Nephron progenitor cell (in vitro differentiated cells): ENCODE results near the gene CSNK1A1L.

ENCODE experiments used
- DNase-seq: peaks from one replicate; pipeline ENCODE4 v3.0.0; 2021
- H3K27ac Mint-ChIP-seq: 2 replicates; pipeline ENCODE4 v1.8.0; 2021; ENCODE audit warnings: mild to moderate bottlenecking, moderate library complexity, mixed read lengths
- H3K27me3 Mint-ChIP-seq: 2 replicates; pipeline ENCODE4 v1.8.0; 2021; ENCODE audit warnings: mild to moderate bottlenecking, low read depth, mixed read lengths; ENCODE audit not compliant: poor library complexity
- H3K36me3 Mint-ChIP-seq: 2 replicates; pipeline ENCODE4 v1.8.0; 2021; ENCODE audit warnings: low read depth, mixed read lengths
- H3K4me1 Mint-ChIP-seq: 2 replicates; pipeline ENCODE4 v1.8.0; 2021; ENCODE audit warnings: mixed read lengths
- H3K4me3 Mint-ChIP-seq: 2 replicates; pipeline ENCODE4 v1.8.0; 2021; ENCODE audit warnings: mild to moderate bottlenecking, moderate library complexity, mixed read lengths
- H3K9me3 Mint-ChIP-seq: 2 replicates; pipeline ENCODE4 v1.8.0; 2021; ENCODE audit warnings: mild to moderate bottlenecking, moderate library complexity, mixed read lengths
- CTCF ChIP-seq: fragments of 200-600 bp; sonication (generic); IDR thresholded peaks from 2 replicates; pipeline ENCODE4 v1.5.0; 2021; ENCODE audit warnings: antibody characterized with exemption

Gene CSNK1A1L

GRCh38 chr13:37094840-37095239 lies 10.6 kb downstream of the CSNK1A1L start:
- no peaks in the 10 kb centered on the region for H3K27me3 Mint-ChIP-seq
- no peak overlapping the region for H3K4me3 Mint-ChIP-seq
- no peak for TF ChIP-seq CTCF
- no peaks in the 10 kb centered on the region for H3K9me3 Mint-ChIP-seq
- DNase-seq, result no peak
- no peak overlapping the region for H3K27ac Mint-ChIP-seq
- H3K36me3 Mint-ChIP-seq, result no peaks in the 10 kb centered on the region
- H3K4me1 Mint-ChIP-seq, result peaks cover 5% of the 10 kb centered on the region

- Mint-ChIP-seq H3K9me3 (no peaks in the 10 kb centered on the region), H3K4me1 (peaks cover 5% of the 10 kb centered on the region), H3K27me3 (no peaks in the 10 kb centered on the region), H3K36me3 (no peaks in the 10 kb centered on the region), H3K27ac (no peak overlapping the region), H3K4me3 (no peak overlapping the region)
- no peak for DNase-seq
- TF ChIP-seq CTCF, result no peak
Observed at GRCh38 chr13:37094099-37094498, 11.4 kb downstream of the CSNK1A1L start.

- H3K27me3 Mint-ChIP-seq, result no peaks in the 10 kb centered on the region
- no peaks in the 10 kb centered on the region for H3K9me3 Mint-ChIP-seq
- H3K4me1 Mint-ChIP-seq, result peaks cover 5% of the 10 kb centered on the region
- no peak for TF ChIP-seq CTCF
- H3K4me3 Mint-ChIP-seq, result no peak overlapping the region
- DNase-seq, result no peak
- no peaks in the 10 kb centered on the region for H3K36me3 Mint-ChIP-seq
- no peak overlapping the region for H3K27ac Mint-ChIP-seq
Observed at GRCh38 chr13:37091835-37092234, 13.6 kb downstream of the CSNK1A1L start.

- H3K27ac Mint-ChIP-seq, result no peak overlapping the region
Observed at GRCh38 chr13:37090912-37091311, 14.6 kb downstream of the CSNK1A1L start.

GRCh38 chr13:37089495-37089894 lies 16.0 kb downstream of the CSNK1A1L start:
- H3K4me3 Mint-ChIP-seq, result no peak overlapping the region
- H3K27me3 Mint-ChIP-seq, result no peaks in the 10 kb centered on the region
- peaks cover 5% of the 10 kb centered on the region for H3K4me1 Mint-ChIP-seq
- DNase-seq, result no peak
- H3K36me3 Mint-ChIP-seq, result no peaks in the 10 kb centered on the region
- H3K27ac Mint-ChIP-seq, result no peak overlapping the region
- no peak for TF ChIP-seq CTCF
- H3K9me3 Mint-ChIP-seq, result no peaks in the 10 kb centered on the region

More at GRCh38 chr13:37090912-37091311, 14.6 kb downstream of the CSNK1A1L start:
- H3K36me3 Mint-ChIP-seq, result no peaks in the 10 kb centered on the region
- TF ChIP-seq CTCF, result no peak
- DNase-seq, result no peak
- no peaks in the 10 kb centered on the region for H3K27me3 Mint-ChIP-seq
- no peak overlapping the region for H3K4me3 Mint-ChIP-seq
- peaks cover 5% of the 10 kb centered on the region for H3K4me1 Mint-ChIP-seq
- no peaks in the 10 kb centered on the region for H3K9me3 Mint-ChIP-seq

GRCh38 chr13:37087486-37087885 lies 18.0 kb downstream of the CSNK1A1L start:
- no peak overlapping the region for H3K27ac Mint-ChIP-seq
- TF ChIP-seq CTCF, result no peak
- no peak for DNase-seq
- no peaks in the 10 kb centered on the region for H3K27me3 Mint-ChIP-seq
- no peaks in the 10 kb centered on the region for H3K36me3 Mint-ChIP-seq
- H3K4me3 Mint-ChIP-seq, result no peak overlapping the region
- no peaks in the 10 kb centered on the region for H3K4me1 Mint-ChIP-seq
- H3K9me3 Mint-ChIP-seq, result no peaks in the 10 kb centered on the region
